ENCODE results near the gene ASB8.

DNA sequence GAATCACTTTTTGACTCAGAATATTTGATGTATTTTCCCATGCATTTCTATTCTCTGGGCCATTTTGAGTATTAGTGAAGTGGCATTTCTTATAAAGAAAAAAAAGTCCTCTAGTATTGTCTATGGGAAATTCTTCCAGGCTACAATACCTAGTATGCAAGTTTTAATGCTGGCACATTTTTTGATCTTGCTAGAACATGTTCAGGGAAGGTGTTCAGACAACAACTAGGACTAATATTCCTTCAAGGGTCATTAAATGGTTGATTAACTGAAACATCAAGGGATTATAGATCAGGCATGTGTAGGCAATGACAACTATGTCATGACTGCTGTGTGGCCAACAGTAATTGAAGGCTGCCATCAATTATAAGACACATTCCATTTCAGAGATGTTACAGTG is 33.8 kb upstream of the ASB8 start:
- TF ChIP-seq, protein P1, sequence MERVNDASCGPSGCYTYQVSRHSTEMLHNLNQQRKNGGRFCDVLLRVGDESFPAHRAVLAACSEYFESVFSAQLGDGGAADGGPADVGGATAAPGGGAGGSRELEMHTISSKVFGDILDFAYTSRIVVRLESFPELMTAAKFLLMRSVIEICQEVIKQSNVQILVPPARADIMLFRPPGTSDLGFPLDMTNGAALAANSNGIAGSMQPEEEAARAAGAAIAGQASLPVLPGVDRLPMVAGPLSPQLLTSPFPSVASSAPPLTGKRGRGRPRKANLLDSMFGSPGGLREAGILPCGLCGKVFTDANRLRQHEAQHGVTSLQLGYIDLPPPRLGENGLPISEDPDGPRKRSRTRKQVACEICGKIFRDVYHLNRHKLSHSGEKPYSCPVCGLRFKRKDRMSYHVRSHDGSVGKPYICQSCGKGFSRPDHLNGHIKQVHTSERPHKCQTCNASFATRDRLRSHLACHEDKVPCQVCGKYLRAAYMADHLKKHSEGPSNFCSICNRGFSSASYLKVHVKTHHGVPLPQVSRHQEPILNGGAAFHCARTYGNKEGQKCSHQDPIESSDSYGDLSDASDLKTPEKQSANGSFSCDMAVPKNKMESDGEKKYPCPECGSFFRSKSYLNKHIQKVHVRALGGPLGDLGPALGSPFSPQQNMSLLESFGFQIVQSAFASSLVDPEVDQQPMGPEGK (CRISPR knock-in tag; IDR thresholded peaks at IDR 0.05; ENCODE audit: borderline replicate concordance) = no peak
- TF ChIP-seq ZC3H10 (CRISPR knock-in tag; IDR thresholded peaks at IDR 0.05) (no peak), ZFP3 (CRISPR knock-in tag; IDR thresholded peaks at IDR 0.05) (no peak), RARB (CRISPR knock-in tag; IDR thresholded peaks at IDR 0.05) (no peak), ARNTL (CRISPR knock-in tag; IDR thresholded peaks at IDR 0.05; ENCODE audit: borderline replicate concordance, low read depth) (no peak), ISL1 (CRISPR knock-in tag; IDR thresholded peaks at IDR 0.05) (no peak), PPARA (CRISPR knock-in tag; IDR thresholded peaks at IDR 0.05; ENCODE audit: borderline replicate concordance) (no peak), ZFP30 (CRISPR knock-in tag; IDR thresholded peaks at IDR 0.05) (no peak), ZNF565 (CRISPR knock-in tag; conservative IDR thresholded peaks at IDR 0.05; ENCODE audit: low read depth) (no peak), SNAI2 (CRISPR knock-in tag; IDR thresholded peaks at IDR 0.05) (no peak), TCF4 (CRISPR knock-in tag; IDR thresholded peaks at IDR 0.05; ENCODE audit: borderline replicate concordance) (no peak)
- TF ChIP-seq, protein P2, sequence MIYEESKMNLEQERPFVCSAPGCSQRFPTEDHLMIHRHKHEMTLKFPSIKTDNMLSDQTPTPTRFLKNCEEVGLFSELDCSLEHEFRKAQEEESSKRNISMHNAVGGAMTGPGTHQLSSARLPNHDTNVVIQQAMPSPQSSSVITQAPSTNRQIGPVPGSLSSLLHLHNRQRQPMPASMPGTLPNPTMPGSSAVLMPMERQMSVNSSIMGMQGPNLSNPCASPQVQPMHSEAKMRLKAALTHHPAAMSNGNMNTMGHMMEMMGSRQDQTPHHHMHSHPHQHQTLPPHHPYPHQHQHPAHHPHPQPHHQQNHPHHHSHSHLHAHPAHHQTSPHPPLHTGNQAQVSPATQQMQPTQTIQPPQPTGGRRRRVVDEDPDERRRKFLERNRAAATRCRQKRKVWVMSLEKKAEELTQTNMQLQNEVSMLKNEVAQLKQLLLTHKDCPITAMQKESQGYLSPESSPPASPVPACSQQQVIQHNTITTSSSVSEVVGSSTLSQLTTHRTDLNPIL (CRISPR knock-in tag; IDR thresholded peaks at IDR 0.05; ENCODE audit: low read depth) = no peak
- TF ChIP-seq, protein P3, sequence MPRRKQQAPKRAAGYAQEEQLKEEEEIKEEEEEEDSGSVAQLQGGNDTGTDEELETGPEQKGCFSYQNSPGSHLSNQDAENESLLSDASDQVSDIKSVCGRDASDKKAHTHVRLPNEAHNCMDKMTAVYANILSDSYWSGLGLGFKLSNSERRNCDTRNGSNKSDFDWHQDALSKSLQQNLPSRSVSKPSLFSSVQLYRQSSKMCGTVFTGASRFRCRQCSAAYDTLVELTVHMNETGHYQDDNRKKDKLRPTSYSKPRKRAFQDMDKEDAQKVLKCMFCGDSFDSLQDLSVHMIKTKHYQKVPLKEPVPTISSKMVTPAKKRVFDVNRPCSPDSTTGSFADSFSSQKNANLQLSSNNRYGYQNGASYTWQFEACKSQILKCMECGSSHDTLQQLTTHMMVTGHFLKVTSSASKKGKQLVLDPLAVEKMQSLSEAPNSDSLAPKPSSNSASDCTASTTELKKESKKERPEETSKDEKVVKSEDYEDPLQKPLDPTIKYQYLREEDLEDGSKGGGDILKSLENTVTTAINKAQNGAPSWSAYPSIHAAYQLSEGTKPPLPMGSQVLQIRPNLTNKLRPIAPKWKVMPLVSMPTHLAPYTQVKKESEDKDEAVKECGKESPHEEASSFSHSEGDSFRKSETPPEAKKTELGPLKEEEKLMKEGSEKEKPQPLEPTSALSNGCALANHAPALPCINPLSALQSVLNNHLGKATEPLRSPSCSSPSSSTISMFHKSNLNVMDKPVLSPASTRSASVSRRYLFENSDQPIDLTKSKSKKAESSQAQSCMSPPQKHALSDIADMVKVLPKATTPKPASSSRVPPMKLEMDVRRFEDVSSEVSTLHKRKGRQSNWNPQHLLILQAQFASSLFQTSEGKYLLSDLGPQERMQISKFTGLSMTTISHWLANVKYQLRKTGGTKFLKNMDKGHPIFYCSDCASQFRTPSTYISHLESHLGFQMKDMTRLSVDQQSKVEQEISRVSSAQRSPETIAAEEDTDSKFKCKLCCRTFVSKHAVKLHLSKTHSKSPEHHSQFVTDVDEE (CRISPR knock-in tag; IDR thresholded peaks at IDR 0.05) = no peak
